GM12875 (cell line): ENCODE data around the gene UNKL.

Experiments
- H3K4me3 ChIP-seq: one replicate; pipeline ENCODE4 v1.5.1; 2011; ENCODE audit warnings: low read depth, low read length, control low read depth
- CTCF ChIP-seq: IDR thresholded peaks from 2 replicates; pipeline ENCODE4 v1.5.1; 2011; ENCODE audit warnings: low read depth, mild to moderate bottlenecking, control low read depth, inconsistent platforms, low read length, moderate library complexity, borderline replicate concordance; ENCODE audit not compliant: insufficient read depth

UNKL gene

GRCh38 chr16:1354815-1355540 lies 59.5 kb downstream of the UNKL start:
- no peak for TF ChIP-seq CTCF
- H3K4me3 ChIP-seq: no peak overlapping the region

GRCh38 chr16:1351582-1352362 lies 62.7 kb downstream of the UNKL start, which contains the start of the genes GNPTG and TSR3:
Gene GNPTG, plus strand, starts transcription at chr16:1351931. Its CDS starts 35 bp downstream, at chr16:1351966.
Gene TSR3, minus strand, starts transcription at chr16:1351878. Its CDS starts 74 bp downstream, at chr16:1351804.
- TF ChIP-seq CTCF: no peak
- peak within 1 kb of the TSS; percentile 99 for H3K4me3 ChIP-seq

DNA sequence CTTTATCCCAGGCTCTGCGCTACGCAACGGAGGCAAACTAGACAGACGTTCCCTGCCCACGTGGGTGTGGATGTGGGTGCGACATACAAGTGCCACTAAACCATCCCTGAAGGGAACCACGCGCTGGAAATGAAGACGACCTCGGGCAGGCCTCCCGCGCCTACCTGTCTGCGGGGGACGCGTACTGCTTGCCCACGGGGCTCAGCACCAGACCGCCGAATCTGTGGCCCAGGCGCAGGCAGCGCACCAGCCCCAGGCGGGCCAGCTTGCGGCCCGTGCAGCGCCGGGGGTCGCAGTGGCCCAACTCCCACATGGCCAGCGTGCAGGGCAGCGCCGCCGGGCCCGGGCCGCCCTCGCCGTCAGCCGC lies 63.3 kb downstream of the UNKL start:
- TF ChIP-seq CTCF: no peak
- peak overlapping the region; percentile 99 for H3K4me3 ChIP-seq

GRCh38 chr16:1350691-1351090 lies 63.8 kb downstream of the UNKL start:
- H3K4me3 ChIP-seq: peak overlapping the region; percentile 99
- TF ChIP-seq CTCF: no peak

DNA sequence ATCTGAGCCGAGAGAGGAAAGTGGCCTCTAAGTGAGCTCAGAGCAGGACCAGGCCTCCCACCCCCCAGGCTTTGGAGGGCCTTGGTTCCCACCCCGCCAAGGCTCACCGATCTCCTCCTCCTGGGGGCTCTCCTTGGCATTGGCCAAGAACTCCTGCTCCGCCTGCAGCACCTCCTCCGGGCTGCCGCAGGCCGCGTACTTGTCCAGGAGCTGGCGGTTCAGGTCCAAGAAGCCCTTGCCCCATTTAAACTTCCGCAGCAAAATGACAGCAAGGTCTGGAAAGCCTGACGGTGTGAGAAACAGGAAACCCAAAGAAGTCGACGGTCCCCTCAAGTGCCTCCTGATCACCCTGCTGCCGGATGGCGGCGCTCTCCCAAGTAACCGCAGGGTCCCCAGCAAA lies 64.6 kb downstream of the UNKL start:
- H3K4me3 ChIP-seq: no peak overlapping the region
- no peak for TF ChIP-seq CTCF

- no peak overlapping the region for H3K4me3 ChIP-seq
- no peak for TF ChIP-seq CTCF
Measured at GRCh38 chr16:1349351-1349750, 65.2 kb downstream of the UNKL start.
